Bone marrow (tissue), 2 donors: ENCODE measurements around the gene KRT74.

Experiments
- DNase-seq, 2 donors: peaks; one replicate each; lab custom pipeline; 2025; lab: John Stamatoyannopoulos, UW

KRT74 gene

DNA sequence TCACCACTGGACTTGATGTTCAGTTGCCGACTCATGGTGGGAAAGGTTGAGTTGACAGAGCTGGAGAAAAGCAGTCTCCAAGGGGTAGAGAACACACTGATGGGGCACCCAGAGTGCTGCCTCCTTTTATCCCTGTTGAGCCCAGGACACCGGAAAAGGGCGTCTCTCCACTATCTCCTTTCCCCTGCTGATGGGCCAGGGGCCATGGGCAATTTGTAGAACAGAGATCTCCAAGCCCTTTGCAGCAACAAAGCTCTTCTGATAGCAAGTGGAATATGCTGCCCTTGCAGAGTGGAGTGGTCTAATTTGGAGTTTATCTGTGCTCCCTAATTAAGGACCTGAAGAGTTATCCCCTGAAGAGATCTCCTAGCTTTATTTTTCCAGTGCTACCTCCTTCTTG is at the start of gene KRT74:
Gene KRT74, minus strand, starts transcription at position 101 of the 400 bp plus-strand sequence. Its CDS starts 66 bp downstream, at position 35.
- no peak for DNase-seq

DNA sequence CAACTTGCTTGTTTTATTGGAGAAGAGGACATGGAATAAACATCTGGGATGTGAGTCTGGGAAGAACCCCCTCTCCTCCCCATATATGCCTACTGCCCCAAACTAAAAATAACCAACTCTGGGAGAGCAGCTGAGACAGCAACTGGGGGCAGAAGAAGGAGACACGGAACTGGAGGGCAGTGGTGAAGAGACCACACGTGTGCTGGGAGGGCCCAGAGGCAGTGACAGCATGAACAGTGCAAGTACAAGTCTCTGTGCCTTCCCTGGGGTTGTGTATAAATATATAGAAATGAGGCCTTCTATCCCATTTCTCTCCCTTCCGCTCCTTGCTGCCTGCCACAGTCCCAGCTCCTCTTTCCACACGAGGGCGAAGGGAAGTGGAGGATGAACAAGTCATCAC is 48.7 kb upstream of the KRT74 start:
- DNase-seq: no peak

DNA sequence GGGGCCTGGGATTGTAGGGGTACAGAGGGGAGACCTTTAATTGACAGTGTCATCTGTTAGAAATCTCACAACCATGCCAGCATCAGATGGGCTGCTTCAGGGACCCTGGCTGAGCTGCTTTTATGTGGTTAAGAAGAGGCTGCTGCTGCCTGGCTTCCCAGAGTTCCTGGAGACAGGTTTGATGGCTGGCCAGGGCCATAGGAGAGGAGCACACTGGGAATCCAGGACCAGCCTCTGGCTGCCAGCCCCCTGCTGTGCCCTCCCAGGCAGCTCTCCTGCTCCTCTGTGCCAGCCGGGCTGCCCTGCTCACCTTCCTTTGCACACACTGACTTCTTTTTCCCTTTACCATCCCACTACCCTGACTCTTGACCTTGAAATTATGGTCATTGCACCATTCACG is 45.2 kb upstream of the KRT74 start:
- no peak for DNase-seq

DNA sequence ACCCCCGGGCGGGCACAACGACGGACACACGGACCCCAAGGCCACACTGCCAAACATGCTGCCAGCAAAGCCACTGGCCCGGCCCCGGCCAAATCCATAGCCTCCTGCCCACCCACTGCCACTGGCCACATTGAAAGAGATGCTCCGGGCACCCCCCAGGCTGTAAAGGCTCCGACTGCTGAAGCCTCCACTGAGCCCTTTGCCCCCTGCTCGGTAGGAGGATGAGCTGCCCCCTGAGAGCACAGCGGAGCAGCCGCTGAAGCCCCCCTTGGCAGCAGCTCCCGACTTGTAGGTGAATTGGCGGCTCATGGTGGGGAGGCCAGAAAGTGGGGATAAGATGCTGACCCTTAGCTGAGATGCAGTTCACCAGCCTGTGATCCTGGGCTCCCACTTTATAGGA is 44.6 kb upstream of the KRT74 start, which contains the start of gene KRT73:
Gene KRT73, minus strand, starts transcription at position 344 of the 400 bp plus-strand sequence. Its CDS starts 35 bp downstream, at position 309.
- no peak for DNase-seq

DNA sequence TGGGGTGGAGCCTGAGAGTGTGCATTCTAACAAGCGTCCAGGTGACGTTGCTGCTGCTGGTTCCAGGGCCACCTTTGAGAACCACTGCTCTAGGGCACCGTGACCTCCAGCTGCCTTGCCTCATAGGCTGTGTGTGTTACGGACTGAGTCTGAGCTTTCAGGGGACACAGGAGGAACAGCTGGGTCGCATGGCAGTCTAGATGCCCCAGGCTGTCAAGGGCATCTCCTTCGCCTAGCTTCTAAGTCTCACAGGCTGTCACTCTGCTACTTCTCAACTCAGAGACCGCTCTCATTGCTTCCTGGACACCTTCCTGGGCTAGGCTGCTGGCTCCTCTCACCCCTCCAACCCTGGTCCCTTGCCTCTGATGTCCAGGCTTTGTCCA is 43.8 kb upstream of the KRT74 start:
- no peak for DNase-seq

DNA sequence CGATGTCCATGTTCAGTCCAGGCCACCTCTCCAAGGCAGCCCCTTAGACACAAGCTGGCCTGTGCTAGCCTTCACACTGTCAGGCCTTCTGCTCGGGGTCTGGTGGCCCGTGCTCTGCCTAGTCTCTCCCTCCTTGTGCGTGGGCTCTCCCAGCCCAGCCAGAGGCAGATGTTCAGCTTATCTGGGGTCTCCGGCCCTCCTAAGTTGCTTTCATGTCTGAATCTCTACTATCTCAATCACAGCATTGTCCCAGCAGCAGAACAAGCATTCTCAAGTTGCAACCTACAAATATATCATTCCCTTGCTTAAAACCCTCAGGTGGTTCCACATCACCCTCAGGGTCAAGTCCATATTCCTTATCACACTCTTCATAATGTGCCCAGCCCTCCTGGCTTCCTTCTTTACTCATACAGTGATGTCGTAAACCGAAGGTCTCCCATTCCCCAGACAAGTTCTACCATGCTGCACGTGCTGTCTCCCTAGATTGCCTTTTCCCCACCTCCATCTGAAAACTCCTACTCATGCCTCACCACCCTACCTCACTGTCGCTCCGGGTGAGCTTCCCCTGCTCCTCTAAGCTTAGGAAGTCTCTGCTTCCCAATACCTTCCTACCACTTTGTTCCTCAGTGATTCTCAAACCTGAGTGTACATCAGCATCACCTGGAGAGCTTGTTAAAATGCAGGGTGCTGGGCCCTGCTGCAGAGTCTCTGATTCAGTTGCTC is 43.2 kb upstream of the KRT74 start:
- no peak for DNase-seq

DNA sequence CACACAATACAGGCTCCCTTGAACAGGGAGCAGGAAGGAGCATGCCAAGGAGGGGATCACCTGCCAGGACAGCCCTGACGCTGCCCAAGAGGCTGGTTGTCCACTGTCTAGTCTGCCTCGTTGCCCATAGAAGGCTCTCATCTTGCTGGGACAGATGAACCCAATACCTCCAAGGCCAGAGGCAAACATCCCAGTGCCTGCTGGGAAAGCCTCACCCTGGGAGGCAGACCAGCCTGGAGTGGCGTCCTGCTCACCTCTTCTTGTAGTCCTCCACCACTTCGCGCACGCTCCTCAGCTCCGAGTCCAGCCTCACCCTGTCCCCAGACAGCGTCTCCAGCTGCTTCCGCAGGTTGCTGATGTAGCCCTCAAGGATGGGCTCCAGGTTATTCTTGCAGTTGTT is 42.3 kb upstream of the KRT74 start:
- DNase-seq: no peak

DNA sequence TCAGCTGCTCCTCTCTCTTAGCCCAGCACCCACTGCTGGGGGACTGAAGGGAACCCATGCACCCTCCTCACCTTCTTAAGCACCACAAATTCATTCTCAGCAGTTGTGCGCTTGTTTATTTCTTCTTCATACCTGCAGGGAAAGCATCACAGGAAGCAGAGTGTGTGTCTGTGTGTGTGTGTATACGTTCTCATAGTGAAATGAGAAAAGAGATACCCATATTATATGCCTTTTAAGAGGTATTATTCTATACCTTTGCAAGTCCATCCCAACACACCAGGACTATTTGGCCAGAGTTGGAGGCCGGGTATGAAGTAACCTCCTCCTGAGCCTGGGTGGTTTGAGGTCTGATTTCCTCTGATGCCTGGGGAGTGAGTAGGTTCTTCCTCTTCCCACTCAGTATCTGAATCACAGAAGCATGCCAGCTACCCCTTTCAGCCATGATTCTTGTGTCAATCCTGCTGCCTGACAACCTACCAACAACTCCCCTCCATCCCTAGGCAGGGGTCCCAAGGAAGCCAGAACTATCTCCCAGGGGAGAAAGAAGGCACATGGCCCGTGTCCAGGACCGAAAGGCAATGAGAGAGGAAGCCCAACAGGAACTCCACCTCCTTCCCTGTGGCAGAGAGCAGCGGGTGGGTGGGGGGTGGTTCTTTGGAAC is 41.7 kb upstream of the KRT74 start:
- DNase-seq: no peak

DNA sequence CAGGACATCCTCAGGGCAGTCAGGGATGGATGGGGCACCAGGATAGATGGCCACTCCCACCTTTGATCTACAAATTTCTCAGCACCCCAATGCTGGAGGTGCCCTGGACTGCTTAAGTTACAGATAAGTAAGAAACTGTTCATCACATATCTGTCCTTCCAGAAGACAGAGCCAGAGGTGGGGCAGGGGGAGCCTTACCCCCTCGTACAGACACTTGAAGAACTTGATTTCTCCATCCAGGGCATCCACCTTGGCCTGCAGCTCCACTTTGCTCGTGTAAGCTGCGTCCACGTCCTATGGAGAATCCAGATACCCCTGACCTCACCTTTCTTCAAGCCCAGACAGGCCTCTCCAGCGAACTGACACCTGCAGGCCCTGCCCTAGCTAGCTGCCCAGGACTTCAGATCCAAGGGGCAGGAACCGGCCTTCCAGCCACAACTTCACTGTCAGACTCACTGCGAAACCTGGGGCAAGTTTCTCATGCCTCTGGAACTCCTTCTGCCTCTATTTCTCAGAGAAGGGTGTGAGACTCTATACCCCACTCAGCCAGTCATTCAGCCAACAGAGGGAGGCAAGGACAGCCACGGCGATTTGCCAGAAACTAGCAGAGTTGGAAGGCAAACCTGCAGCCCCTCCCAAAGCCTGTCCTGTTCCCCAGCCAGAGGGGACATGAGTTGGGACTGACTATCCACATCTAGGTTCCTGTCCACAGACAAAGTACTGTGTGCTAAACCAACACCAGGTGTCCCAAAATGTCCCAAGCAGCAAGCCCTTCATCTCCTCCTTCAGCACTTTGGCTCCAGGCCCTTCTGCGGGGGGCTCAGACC is 41.0 kb upstream of the KRT74 start:
- DNase-seq: no peak

DNA sequence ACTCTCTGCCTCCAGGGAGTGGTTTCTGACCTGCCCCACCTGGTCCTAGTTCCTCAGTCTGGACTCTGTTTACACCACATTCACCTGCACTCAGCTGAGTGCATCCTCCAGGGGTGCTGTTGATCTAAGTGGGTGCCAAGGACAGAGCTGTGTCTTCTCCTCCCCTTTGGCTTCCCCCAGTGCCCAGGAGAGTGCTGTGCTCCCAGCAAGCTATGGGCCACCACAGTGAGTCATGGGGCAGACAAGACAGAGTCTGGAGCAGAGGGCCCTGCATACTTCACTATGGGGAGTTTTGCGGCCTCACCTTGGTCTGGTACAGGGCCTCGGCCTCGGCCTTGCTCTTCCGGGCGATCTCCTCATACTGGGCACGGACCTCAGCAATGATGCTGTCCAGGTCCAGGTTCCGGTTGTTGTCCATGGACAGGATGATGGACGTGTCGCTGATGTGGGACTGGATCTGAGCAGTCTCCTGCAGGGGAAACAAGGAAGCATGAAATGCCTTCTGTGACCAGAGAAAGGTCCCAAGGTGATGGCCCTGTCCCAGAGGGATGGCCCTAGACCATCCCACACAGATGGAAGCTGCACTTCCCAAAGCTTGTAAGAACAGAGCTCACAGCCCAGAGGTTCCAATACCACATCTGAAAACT is 39.9 kb upstream of the KRT74 start:
- no peak for DNase-seq

DNA sequence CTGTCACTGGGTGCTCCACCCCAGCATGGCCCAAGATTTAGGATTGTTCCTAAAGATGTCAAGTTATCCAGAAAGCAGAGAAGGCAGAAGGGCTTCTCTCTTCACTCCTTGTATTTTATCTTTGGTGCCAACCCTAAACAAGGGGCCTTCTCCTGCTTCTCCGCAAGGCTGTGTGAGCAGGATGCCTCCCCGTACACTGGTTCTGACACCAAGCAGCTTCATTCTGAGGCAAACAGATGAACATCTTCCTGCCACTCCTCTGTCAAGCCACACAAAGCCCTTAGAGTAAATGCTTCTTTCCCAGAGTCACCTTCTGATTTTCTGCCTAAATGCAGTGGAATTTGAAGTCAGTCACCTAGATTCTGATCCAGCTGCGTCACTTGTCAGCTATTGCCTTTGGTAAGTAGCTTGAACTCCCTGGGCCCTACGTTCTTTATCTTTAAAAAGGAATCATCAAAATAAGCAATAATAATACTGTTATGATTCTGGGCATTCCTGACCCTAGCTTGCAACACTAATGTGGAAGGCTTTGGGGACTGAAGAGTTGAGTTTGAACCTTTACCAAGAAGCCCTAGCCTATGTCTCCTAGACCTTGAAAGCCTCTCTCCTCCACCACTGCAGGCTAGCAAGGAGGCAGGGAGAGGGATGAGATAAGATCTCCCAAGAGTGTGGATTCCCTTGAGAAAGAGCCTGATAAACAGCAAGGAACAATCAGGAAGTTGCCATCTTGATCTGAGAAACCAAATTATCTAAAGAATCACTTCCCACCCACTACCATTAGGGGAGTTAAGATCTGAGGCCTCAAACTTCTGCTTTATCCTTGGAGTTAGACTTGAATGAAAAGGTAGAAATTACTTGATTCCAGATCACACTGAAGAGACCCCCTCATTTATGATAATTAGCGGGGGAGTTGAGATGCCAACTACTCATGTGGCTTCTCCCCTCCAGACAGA is 39.1 kb upstream of the KRT74 start:
- no peak for DNase-seq

DNA sequence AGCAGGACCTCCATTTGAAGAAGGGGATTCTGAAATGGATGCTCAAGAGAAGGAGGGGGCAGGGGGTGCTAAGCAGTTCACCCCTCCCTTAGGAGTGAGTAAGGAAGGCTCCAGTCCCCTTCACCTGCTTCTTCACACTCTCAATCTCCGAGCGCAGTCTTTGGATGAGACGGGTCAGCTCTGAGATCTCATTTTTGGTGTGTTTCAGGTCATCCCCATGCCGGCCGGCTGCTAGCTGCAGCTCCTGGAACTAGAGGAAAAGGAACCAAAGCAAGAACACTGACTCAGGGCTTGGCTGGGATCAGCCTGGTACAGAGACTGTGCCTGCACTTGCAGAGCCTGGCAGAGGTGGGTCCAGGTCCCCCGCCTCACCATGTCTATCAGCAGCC is 37.4 kb upstream of the KRT74 start:
- no peak for DNase-seq

DNA sequence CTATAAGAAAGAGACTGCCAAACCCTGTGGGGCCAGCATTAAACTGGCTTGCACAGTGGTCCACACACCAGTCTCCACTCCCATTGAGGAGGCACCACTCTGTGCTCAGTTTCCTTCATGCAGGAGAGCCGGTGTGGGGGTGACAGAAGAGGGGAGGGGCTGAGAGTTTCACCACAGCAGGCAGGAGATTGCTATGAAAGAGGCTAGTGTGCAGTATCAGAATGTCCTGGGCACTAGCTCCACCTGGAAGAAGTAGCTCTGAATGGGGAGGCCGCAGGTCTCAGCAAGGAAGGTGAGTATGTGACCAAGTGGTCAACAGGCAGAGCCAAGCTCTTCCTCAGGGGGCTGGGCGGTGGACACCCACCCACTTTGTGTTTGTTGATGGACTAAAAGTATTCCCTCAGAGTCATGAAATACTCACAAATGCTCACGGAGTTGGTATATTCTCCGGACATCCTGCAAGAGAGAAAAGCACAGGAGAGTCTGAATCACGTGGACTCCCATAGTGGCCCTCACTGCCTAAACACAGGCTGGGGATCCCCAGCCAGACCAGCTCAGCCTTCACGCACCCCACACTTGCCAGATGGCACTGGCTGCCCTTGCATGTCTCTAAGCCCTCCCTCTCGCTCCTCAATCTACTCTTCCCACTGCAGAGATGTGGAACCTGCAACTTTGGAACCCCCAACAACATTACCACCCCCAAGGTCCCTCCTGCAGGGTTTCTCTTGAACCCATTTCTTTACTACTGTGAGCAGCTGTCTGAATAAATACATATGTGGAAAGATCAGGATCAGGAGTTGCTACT is 35.4 kb upstream of the KRT74 start:
- DNase-seq: no peak

DNA sequence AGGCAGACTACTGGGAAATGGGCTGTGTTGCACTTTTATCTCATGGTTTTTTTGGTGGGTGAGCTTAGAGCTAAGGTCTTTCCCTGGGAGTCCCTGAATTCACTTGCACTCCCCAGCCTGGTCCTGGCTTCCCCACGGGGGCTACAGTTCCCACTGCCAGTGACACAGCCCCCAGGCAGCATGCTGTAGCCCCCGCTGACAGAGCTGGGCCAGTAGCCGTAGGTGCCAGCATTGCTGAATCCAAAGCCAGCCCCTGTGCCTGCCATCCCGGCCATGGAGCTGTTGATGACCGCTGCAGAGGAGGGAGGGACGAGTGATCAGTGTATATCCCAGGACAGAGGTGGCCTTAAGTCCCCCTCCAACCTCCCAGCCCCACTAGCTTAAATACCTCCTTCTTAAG is 34.5 kb upstream of the KRT74 start:
- DNase-seq: no peak

DNA sequence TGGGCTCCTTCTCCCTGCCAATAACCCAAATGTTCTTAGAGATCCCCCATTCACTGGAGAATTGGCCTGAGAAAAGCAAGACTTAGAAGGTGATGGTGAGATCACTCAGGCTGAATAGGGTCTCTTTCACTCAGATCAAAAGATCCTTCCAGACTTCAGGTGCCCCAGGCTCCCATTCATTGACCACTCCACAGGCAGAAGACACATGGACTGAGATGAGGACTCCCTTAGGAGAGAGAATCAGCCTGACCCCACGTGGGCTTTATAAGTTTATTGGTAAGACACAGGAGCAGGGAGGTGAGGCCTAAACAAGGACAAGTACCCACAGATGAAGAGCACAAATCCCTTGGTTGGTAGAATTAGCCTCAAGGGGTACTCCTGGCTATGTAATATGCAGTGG is 33.7 kb upstream of the KRT74 start:
- DNase-seq: no peak

DNA sequence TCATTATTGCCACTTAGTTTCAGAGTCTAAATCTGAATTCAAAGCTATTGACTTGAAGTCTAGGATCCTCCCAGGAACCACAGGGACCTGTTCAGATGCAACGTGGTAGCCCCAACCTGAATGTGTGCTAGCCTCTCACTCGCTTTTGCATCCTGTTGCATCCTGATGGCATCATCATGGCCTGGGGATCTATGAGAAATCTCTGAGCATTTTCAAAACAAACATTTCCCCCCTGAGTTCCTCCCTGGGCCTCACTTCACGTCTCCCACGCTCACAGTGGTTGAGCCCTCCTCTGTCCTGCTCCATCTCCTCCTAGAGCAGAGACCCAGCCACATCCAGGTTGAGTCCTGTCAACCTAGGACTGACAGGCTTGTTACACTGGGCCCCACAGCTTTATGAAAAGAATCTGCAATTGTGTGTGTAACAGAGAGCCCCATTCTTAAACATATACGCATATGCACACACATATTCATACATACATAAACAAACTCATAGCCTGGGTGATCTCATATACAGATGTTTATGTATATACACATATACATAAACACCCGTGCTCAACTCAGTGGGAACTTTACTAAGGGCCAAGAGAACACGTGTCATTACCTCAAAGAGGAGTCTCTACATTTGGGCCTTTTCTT is 33.1 kb upstream of the KRT74 start:
- no peak for DNase-seq

DNA sequence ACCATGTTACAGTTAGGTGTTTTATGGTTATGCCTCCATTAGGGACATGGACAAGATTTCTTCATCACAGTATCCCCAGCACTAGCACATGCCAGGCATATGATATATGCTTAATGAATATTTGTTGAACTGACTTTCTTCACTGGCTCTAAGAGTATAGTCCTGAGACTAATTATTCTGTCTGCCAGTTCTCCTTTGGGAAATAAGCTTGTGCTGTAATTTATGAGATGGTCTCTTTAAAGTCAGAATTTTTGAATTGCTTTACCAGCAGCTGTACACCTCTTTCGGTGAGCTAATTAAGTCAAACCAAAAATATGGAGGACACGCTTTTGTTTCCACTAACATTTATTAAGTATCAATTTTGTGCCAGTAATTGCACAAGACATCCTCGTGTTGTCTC is 32.5 kb upstream of the KRT74 start:
- no peak for DNase-seq

DNA sequence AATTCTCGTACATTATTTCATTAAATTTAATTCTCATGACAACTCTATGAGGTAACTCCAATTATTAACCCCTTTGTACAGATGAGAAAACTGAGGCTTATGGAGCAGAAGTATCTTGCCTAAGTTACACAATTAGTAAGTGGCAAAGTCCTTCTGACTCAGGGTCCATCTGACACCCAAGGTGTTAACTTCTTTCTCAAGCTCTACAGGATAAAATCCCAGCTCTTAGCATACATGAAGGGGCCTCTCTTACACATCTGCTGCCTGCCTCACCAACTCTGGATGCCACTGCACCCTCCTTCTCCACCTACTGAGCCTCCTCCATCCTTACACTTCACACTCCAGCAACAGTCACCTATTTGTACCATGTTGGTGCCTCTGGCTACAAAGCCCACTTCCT is 31.9 kb upstream of the KRT74 start:
- DNase-seq: no peak

DNA sequence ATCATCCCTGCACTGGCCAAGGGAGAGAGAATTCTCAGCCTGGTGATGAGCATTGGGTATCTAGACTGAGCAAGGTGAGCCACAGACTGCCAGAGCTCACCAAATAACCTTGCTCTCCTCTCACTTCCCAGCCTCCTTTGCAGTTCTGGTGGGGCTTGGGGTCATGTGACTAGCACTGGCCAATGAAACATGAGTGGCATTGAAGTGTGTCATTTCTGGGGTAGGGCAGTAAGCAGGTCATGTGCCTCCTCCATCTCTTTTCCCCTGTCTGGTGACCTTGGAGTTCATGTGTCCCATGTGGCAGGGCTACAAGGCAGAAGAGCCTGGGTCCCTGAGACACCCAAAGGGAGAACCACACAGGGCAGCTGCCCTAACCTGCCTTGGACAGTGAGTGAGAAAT is 31.2 kb upstream of the KRT74 start:
- no peak for DNase-seq

DNA sequence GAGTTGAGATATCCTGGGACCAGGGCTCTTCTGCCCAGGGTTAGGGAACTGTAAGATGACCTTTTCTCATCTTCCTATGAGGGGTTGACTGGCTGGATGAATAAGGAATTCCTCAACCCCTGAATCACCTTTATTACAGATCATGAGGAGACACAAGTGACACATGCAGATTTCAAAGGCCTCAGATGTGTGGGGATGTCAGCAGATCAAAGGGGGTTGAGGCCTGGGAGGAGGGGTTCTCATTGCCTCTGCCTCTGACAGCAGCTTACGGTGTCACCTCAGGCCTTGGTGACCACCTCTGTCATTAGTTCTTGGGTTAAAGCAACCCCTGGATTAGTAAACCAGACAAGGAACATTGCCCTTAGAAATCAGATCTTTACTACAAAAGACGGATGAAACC is 29.7 kb upstream of the KRT74 start:
- no peak for DNase-seq
